GM12875 (cell line): Measurements from ENCODE around the gene CCDC15.
"Not testable (repeated sequence)": the region's sequence is repeated elsewhere in the genome, so short reads cannot be mapped to it uniquely, and the experiment has no call there.

Source experiments
- H3K4me3 ChIP-seq: one replicate; pipeline ENCODE4 v1.5.1; 2011; ENCODE audit warnings: low read depth, low read length, control low read depth
- TF ChIP-seq, protein P1 (sequence below): IDR thresholded peaks from 2 replicates; pipeline ENCODE4 v1.5.1; 2011; ENCODE audit warnings: low read depth, mild to moderate bottlenecking, control low read depth, inconsistent platforms, low read length, moderate library complexity, borderline replicate concordance; ENCODE audit not compliant: insufficient read depth

Gene CCDC15

GRCh38 chr11:125001079-125001778 is 47.2 kb downstream of the CCDC15 start:
- TF ChIP-seq, protein P1, sequence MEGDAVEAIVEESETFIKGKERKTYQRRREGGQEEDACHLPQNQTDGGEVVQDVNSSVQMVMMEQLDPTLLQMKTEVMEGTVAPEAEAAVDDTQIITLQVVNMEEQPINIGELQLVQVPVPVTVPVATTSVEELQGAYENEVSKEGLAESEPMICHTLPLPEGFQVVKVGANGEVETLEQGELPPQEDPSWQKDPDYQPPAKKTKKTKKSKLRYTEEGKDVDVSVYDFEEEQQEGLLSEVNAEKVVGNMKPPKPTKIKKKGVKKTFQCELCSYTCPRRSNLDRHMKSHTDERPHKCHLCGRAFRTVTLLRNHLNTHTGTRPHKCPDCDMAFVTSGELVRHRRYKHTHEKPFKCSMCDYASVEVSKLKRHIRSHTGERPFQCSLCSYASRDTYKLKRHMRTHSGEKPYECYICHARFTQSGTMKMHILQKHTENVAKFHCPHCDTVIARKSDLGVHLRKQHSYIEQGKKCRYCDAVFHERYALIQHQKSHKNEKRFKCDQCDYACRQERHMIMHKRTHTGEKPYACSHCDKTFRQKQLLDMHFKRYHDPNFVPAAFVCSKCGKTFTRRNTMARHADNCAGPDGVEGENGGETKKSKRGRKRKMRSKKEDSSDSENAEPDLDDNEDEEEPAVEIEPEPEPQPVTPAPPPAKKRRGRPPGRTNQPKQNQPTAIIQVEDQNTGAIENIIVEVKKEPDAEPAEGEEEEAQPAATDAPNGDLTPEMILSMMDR, result no peak
- no peak overlapping the region for H3K4me3 ChIP-seq

DNA sequence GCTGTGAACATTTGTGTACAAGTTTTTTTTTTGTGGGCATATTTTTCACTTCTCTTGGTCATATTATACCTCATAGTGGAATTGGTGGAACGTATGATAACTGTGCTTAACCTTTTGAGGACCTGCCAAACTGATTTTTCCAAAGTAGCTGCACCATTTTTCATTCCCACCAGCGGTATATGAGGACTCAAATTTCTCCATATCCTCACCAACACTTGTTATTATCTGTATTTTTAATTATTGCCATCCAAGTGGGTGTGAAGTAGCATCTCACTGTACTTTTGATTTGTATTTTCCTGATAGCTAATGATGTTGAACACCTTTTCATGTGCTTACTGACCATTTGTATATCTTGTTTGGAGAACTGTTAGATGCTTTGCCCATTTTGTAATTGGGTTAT is 47.8 kb downstream of the CCDC15 start:
- H3K4me3 ChIP-seq, result no peak overlapping the region
- TF ChIP-seq, protein P1, result no peak

DNA sequence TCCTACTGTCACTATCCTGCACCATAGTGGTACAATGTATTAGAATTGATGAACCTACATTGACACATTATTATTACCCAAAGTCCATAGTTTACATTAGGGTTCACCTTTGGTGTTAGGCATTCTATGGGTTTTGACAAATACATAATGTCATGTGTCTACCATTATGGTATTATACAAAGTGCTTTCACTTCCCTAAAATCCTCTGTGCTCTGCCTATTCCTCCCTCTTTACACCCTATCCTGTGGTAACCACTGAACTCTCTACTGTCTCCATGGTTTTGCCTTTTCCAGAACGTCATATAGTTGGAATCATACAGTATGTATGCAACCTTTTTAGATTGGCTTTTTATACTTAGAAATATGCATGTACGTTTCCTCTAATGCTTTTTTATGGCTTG is 51.5 kb downstream of the CCDC15 start:
- no peak overlapping the region for H3K4me3 ChIP-seq
- TF ChIP-seq, protein P1, result no peak

DNA sequence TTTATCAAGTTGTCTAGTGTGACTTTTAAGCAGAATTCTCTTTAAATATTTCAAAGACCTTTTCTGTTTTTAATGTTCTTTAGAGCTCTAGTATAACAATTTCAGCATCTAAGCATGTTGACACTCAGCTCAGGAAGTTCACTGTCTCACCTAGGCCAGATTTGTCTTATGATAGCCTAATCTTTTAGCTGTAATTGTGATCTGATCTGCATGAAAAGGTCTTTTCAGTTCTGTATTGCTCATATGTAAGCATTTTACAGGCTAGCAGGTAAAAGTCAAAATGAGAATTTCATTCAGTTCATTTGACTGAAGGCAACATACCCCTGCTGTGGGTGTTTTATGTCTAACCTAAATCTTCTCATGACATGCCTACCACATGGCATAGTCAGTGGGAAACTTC is 62.4 kb downstream of the CCDC15 start:
- H3K4me3 ChIP-seq, result no peak overlapping the region
- TF ChIP-seq, protein P1, result no peak

DNA sequence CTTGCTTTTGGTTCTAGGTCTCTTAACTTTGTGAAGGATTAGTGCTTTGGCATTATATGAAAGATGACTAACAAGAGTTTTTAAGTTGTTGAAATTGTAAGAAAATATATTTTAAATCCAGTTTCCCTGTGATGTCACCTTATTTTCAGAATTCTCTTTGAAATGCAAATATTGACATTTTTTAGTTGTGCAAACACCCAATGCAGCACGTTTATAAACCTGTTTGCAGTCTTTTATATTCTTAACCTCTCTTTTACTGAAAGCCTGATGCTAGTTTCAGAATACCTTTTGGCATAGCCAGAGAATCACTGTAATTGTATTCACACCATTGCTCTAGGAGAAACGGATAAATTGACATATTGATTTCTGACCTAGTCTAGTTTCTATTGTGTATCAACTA is 66.3 kb downstream of the CCDC15 start:
- TF ChIP-seq, protein P1, result no peak
- no peak overlapping the region for H3K4me3 ChIP-seq

DNA sequence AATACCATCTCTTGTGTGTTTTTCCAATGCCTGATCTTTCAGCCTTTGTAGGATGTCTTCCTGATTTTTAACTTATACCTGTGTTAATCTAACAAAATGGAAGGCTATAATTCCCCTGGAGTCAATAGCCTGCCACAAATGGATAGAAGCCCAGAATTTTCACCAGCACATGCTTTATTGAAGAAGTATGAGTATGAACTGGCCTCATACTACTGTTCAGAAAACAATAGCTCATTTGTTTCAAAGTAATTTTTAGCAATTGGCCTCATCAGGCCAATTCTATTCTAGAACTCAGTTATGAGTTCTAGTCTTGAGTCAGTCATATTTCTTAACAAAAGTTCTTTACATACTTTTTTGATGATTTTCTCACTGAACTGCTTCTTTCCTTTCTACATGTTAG is 68.5 kb downstream of the CCDC15 start:
- H3K4me3 ChIP-seq, result no peak overlapping the region
- TF ChIP-seq, protein P1, result no peak

DNA sequence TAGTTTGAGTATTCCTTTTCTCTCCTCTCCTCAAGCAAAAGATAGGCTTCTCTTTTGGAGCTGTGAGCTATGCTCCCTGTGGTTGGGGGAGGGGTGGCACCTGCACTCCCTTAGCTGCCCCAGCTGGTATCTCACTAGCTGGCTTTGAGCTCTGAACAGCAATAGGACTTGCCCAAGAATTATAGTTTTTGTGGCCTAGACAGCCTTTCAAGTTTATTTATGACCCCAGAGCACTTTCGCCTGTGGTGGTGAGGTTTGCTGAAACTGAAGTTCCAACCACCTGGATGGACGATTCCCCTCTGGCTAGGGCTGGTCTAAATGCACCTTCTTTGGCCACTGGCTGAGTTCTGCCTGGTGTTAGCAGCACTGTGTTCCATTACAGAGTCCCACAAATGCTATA is 72.0 kb downstream of the CCDC15 start:
- H3K4me3 ChIP-seq, result no peak overlapping the region
- TF ChIP-seq, protein P1, result no peak

GRCh38 chr11:125029431-125029830 is 75.4 kb downstream of the CCDC15 start:
- H3K4me3 ChIP-seq, result not testable (repeated sequence)
